Activated CD4-positive, alpha-beta memory T cell treated with anti-CD3 and anti-CD28 coated beads, Interleukin-2, amount 10 ng/mL, durations not matched to agents 7 days and 5 days (primary cell): ENCODE measurements around the gene CLDN15. TPM values are rescaled to one million over a fixed set of nuclear protein-coding genes. Genes with fewer than 3 reads are reported as not detected.

Experiments used
- total RNA-seq, 2 experiments: library from RNA; stranded (reverse); gene quantifications; one replicate each; pipeline ENCODE4 v1.2.3, GENCODE V29; 2021

CLDN15 gene
- total RNA-seq, 2 experiments from 2014 or later: 19.7 to 20.6 TPM

Other genes starting within 250 kb of the CLDN15 start
- not detected for gene MUC17, start 217.7 kb downstream of the CLDN15 start, total RNA-seq
- gene TRIM56, start 152.3 kb downstream of the CLDN15 start, total RNA-seq: 10 to 100 TPM; 72.6 to 72.7 TPM
- gene SERPINE1, start 110.7 kb downstream of the CLDN15 start, total RNA-seq: under 1 TPM; 0.23 to 0.28 TPM
- 10 to 100 TPM; 46.7 to 50.0 TPM for gene AP1S1, start 83.3 kb downstream of the CLDN15 start, total RNA-seq
- gene VGF, start 72.2 kb downstream of the CLDN15 start, total RNA-seq: under 1 TPM; 0.30 to 0.33 TPM
- not detected for gene NAT16, start 57.5 kb downstream of the CLDN15 start, total RNA-seq
- gene MOGAT3, start 36.8 kb downstream of the CLDN15 start, total RNA-seq: not detected
- gene PLOD3, start 20.2 kb downstream of the CLDN15 start, total RNA-seq: 10 to 100 TPM; 63.3 to 66.6 TPM
- gene ZNHIT1, start 19.6 kb downstream of the CLDN15 start, total RNA-seq: 10 to 100 TPM; 59.9 to 60.5 TPM
- gene FIS1, start 7.3 kb upstream of the CLDN15 start, total RNA-seq: 10 to 100 TPM; 94.5 to 97.6 TPM
- gene IFT22, start 84.0 kb upstream of the CLDN15 start, total RNA-seq: 1 to 10 TPM; 5.5 to 6.6 TPM
- gene COL26A1, start 125.1 kb upstream of the CLDN15 start, total RNA-seq: not detected